Loucy (cell line): ENCODE results near the gene ZNF765.
A peak's percentile ranks its signal among the peaks of the same experiment; 100 is the strongest.
"Not testable (repeated sequence)": the region's sequence is repeated elsewhere in the genome, so short reads cannot be mapped to it uniquely, and the experiment has no call there.

Experiments used
- H2AFZ ChIP-seq: fragments of 200-600 bp; sonication (generic); 2 replicates; pipeline ENCODE4 v1.6.0; 2016; ENCODE audit warnings: antibody characterized with exemption, mild to moderate bottlenecking, low read length, moderate library complexity
- H3F3A ChIP-seq: fragments of 200-600 bp; 2 replicates; pipeline ENCODE4 v1.6.0; 2016; ENCODE audit warnings: antibody characterized with exemption, low read depth, mild to moderate bottlenecking
- H3K27me3 ChIP-seq: fragments of 200-600 bp; sonication (generic); 2 replicates; pipeline ENCODE4 v1.6.1; 2014; ENCODE audit warnings: low read length, mild to moderate bottlenecking; ENCODE audit not compliant: insufficient read depth, poor library complexity, severe bottlenecking
- H3K36me3 ChIP-seq: fragments of 200-600 bp; sonication (generic); 2 replicates; pipeline ENCODE4 v1.6.1; 2016; ENCODE audit warnings: low read length; ENCODE audit not compliant: insufficient read depth
- H3K4me1 ChIP-seq: fragments of 200-600 bp; sonication (generic); 2 replicates; pipeline ENCODE4 v1.5.1; 2014; ENCODE audit warnings: low read length, mild to moderate bottlenecking; ENCODE audit not compliant: insufficient read depth, poor library complexity, severe bottlenecking
- H3K4me2 ChIP-seq: fragments of 200-600 bp; sonication (generic); 2 replicates; pipeline ENCODE4 v1.6.0; 2014; ENCODE audit warnings: antibody characterized with exemption, low read length, low read depth, mild to moderate bottlenecking; ENCODE audit not compliant: poor library complexity, severe bottlenecking
- H3K4me3 ChIP-seq: fragments of 200-600 bp; sonication (generic); 2 replicates; pipeline ENCODE4 v1.5.1; 2014; ENCODE audit warnings: low read length, mild to moderate bottlenecking, mixed read lengths; ENCODE audit not compliant: poor library complexity, severe bottlenecking
- H3K79me2 ChIP-seq: fragments of 200-600 bp; sonication (generic); 2 replicates; pipeline ENCODE4 v1.6.1; 2014; ENCODE audit warnings: low read length; ENCODE audit not compliant: insufficient read depth
- H3K9ac ChIP-seq: fragments of 200-600 bp; sonication (generic); 2 replicates; pipeline ENCODE4 v1.6.0; 2014; ENCODE audit warnings: mild to moderate bottlenecking, low read depth, low read length, moderate library complexity; ENCODE audit not compliant: poor library complexity, severe bottlenecking
- H3K9me2 ChIP-seq: fragments of 200-600 bp; sonication (generic); replicated peaks from 2 replicates; pipeline ENCODE4 v1.6.1; 2016; ENCODE audit warnings: low read depth, low read length, mixed read lengths
- H3K9me3 ChIP-seq: fragments of 200-600 bp; sonication (generic); 2 replicates; pipeline ENCODE4 v1.6.1; 2014; ENCODE audit warnings: mild to moderate bottlenecking, antibody characterized with exemption, low read length, low read depth; ENCODE audit not compliant: insufficient read depth
- H4K20me1 ChIP-seq: fragments of 200-600 bp; sonication (generic); 2 replicates; pipeline ENCODE4 v1.6.0; 2014; ENCODE audit warnings: antibody characterized with exemption, low read length, mild to moderate bottlenecking; ENCODE audit not compliant: insufficient read depth, poor library complexity, severe bottlenecking
- EZH2phosphoT487 ChIP-seq: fragments of 200-600 bp; IDR thresholded peaks from 2 replicates; pipeline ENCODE4 v1.6.1; 2018; ENCODE audit warnings: antibody characterized with exemption, mild to moderate bottlenecking, moderate library complexity, borderline replicate concordance
- TF ChIP-seq, protein P1 (sequence below): fragments of 200-600 bp; sonication (generic); conservative IDR thresholded peaks from 2 replicates; pipeline ENCODE4 v1.5.1; 2014; ENCODE audit warnings: mild to moderate bottlenecking, antibody characterized with exemption, low read length

ZNF765 gene

DNA sequence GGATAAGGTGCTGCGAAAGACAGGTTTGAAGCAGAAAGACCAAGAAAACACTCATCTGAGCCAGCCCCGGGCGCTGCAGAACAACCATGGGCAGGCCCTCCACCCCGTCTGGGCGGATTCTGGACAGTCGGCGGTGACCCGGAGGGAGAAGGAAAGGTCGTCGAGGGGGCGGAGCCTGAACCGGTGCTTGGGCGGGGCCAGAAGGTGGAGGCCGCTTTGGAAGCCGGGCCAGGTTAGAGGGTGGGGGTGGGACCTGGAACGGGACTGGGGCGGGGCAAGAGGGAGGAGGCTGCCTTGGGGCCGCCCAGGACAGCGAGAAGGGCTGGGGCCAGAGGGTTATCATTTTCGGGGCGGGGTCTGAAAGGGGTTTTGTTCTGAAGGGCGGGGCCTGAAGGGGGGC is 5.0 kb upstream of the ZNF765 start:
- H3F3A ChIP-seq: no peaks in the 10 kb centered on the region

DNA sequence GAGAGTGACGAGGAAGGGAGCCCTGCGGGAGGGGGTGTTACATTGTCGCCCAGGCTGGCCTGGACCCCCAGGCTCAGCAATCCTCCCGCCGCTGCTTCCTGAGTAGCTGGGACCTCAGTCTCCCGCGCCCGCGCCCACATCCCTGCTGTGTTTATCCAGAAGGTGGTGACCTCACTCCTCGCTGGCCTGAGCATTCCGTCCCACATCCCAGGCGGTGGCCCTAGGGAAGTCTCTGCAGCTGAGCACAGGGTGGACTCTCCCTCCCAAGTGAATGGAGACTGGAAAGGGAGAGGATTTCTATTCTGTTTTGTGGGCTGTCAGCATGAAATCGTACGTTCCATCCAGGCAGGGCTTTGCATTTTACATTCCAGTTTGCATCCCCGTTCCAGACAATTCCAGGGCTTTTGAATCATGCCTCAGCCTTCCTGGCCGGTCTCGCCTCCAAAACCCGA is 401 bp upstream of the ZNF765 start:
- Histone ChIP-seq H3K27me3 (no peaks in the 10 kb centered on the region), H3K4me2 (peak overlapping the region; percentile 62), H3K9me3 (no peaks in the 10 kb centered on the region), H3K4me1 (peaks cover 6% of the 10 kb centered on the region), H3K9me2 (no peaks in the 10 kb centered on the region), H2AFZ (peak overlapping the region; percentile 76), H3F3A (no peaks in the 10 kb centered on the region), H3K36me3 (no peaks in the 10 kb centered on the region), H3K79me2 (peaks cover 19% of the 10 kb centered on the region), H3K4me3 (peak overlapping the region; percentile 88), H3K9ac (peak overlapping the region; percentile 91), H4K20me1 (peaks cover 15% of the 10 kb centered on the region)
- TF ChIP-seq, protein P1, sequence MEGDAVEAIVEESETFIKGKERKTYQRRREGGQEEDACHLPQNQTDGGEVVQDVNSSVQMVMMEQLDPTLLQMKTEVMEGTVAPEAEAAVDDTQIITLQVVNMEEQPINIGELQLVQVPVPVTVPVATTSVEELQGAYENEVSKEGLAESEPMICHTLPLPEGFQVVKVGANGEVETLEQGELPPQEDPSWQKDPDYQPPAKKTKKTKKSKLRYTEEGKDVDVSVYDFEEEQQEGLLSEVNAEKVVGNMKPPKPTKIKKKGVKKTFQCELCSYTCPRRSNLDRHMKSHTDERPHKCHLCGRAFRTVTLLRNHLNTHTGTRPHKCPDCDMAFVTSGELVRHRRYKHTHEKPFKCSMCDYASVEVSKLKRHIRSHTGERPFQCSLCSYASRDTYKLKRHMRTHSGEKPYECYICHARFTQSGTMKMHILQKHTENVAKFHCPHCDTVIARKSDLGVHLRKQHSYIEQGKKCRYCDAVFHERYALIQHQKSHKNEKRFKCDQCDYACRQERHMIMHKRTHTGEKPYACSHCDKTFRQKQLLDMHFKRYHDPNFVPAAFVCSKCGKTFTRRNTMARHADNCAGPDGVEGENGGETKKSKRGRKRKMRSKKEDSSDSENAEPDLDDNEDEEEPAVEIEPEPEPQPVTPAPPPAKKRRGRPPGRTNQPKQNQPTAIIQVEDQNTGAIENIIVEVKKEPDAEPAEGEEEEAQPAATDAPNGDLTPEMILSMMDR: no peak
- TF ChIP-seq EZH2phosphoT487: no peak

More for the DNA sequence above, 5.0 kb upstream of the ZNF765 start:
- Histone ChIP-seq H4K20me1 (no peaks in the 10 kb centered on the region), H3K4me2 (no peak overlapping the region), H3K36me3 (no peaks in the 10 kb centered on the region), H3K27me3 (no peaks in the 10 kb centered on the region), H3K4me3 (no peak overlapping the region), H3K9ac (no peak overlapping the region), H3K9me3 (no peaks in the 10 kb centered on the region), H3K79me2 (no peaks in the 10 kb centered on the region), H3K4me1 (no peaks in the 10 kb centered on the region), H3K9me2 (no peaks in the 10 kb centered on the region), H2AFZ (no peak overlapping the region)
- TF ChIP-seq, protein P1: no peak
- TF ChIP-seq EZH2phosphoT487: no peak

DNA sequence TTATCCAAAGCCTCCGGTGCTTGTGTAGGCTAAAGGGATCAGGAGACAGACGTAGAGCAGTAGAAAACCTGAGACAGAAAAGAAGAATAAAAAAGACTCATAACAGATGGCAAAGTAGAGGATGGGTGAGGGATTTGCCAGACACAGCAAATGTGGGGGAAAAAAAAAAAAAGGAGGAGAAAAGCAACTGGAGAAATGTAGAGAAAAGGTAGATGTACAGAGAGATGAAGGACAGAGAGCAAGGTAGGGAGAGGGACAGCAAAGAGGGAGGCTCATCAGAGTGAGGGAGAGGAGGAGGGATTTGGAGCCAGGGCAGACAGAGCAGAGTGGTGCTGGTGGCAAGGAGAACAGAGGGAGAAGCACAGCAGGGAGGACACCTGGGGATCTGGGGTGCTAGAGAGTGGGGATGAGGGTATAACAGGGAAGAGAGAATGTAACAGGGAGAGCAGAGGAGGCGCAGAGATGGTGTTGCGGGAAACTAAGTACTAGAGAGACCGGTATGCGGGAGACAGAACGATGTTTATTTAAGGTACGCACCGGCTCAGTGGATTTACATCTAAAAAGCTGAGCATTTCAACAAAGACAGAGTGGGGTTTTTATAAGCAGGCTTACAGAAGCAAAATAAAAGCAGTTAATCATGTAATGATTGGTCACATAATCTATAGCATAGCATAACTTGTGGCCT is 1.0 kb downstream of the ZNF765 start:
- not testable (repeated sequence) for H2AFZ ChIP-seq, H3K9me3 ChIP-seq, H3F3A ChIP-seq, H3K27me3 ChIP-seq, H3K9me2 ChIP-seq, H3K36me3 ChIP-seq
- Histone ChIP-seq H3K79me2 (peaks cover 26% of the 10 kb centered on the region), H3K4me1 (peaks cover 12% of the 10 kb centered on the region), H3K4me3 (peak overlapping the region; percentile 88), H3K9ac (peak overlapping the region; percentile 91), H4K20me1 (peaks cover 15% of the 10 kb centered on the region), H3K4me2 (peak overlapping the region; percentile 95)

DNA sequence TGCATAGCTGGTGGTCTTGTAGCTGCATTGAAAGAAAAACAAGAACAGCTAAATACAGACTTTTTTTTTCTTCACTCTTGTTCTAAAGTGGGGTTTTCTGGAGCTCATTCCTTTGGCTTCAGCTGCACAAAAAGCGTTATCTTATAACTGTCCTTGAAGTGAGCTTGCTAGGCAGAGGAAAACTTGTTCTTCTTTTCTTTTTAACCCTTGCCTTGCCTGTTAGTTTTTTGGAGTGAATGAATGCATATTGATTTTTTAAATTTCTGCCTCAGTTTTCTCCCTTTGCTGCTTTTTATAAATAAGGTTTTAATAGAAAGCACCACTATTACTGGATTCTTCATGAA is 1.5 kb downstream of the ZNF765 start:
- Histone ChIP-seq H3K79me2 (peaks cover 26% of the 10 kb centered on the region), H3F3A (no peaks in the 10 kb centered on the region), H3K36me3 (peaks cover 6% of the 10 kb centered on the region; the same call in 1 of the 2 replicates), H3K9me3 (no peaks in the 10 kb centered on the region), H3K4me2 (peak overlapping the region; percentile 95), H3K9ac (peak overlapping the region; percentile 91), H3K4me1 (peaks cover 12% of the 10 kb centered on the region), H3K4me3 (peak overlapping the region; percentile 88), H2AFZ (no peak overlapping the region), H4K20me1 (peaks cover 15% of the 10 kb centered on the region), H3K27me3 (no peaks in the 10 kb centered on the region), H3K9me2 (no peaks in the 10 kb centered on the region)
- TF ChIP-seq EZH2phosphoT487: no peak
- TF ChIP-seq, protein P1: no peak

DNA sequence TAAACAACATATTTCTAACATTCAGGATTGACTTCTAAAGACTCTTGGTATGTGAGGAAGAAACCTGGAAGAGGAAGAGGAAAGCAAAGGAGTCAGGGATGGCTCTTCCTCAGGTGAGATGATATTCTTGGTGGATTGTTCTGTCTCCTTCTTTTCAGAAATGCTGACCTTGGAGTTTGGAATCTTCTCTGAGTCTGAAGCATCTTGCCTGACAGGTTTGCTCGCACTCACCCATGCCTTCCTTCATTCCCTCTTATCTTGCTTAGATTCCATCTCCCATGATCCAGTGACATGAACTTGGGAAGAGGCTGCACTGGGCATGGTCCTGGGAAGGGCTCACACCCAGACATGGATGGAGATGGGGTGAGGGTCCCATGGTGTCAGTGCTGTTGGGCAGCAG is 3.0 kb downstream of the ZNF765 start:
- not testable (repeated sequence) for H3K4me2 ChIP-seq, H3F3A ChIP-seq, H3K9me2 ChIP-seq, H2AFZ ChIP-seq, H3K9me3 ChIP-seq, H3K27me3 ChIP-seq, H3K4me3 ChIP-seq, H3K9ac ChIP-seq
- H3K79me2 ChIP-seq: peaks cover 26% of the 10 kb centered on the region
- peaks cover 13% of the 10 kb centered on the region; the same call in 1 of the 2 replicates for H3K36me3 ChIP-seq
- H4K20me1 ChIP-seq: peaks cover 15% of the 10 kb centered on the region
- H3K4me1 ChIP-seq: peaks cover 12% of the 10 kb centered on the region
